ENCODE measurements around the gene ZNF609.

DNA sequence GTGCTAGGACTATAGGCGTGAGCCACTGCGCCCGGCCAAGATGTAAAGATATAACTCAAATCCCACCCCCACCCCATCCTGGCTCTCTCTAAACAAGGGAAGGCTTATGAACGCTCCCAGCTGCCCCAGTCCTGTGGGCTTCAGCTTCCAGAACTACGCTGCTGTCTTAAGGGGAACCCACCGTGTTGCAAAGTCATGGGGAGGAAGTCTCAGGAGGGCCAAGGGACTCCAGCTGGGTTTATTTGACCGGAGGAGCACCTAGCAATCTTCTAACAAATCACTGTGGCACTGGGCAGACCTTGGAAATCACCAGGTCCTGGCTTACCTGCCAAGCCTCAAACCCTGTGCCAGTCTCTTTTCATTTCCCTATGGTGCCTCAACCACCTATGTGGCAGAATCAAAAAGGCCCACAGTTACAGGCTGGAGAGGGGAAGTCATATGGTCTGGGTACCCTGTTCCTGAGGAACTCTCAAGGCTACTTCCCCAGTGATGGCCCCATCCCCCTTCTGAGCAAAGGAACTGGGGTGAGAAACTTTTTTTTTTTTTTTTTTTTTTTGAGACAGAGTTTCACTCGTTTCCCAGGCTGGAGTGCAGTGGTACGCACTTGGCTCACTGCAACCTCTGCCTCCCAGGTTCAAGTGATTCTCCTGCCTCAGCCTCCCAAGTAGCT lies 231.7 kb downstream of the ZNF609 start:
- no peak for TF ChIP-seq ZNF274 (IDR thresholded peaks at IDR 0.05; ENCODE audit: low read depth, low read length)
- TF ChIP-seq YY1 (IDR thresholded peaks at IDR 0.05; ENCODE audit: insufficient read depth, insufficient read length): no peak
- TF ChIP-seq SUZ12 (IDR thresholded peaks at IDR 0.05; ENCODE audit: extremely low read depth, insufficient read depth, insufficient read length): no peak
